ENCODE data around the gene LTBP2.

The LTBP2 gene

GRCh38 chr14:74586681-74587362 is 25.2 kb downstream of the LTBP2 start:
- DNase-seq: no peak

- no peak for DNase-seq
Measured at GRCh38 chr14:74585406-74586335, 26.4 kb downstream of the LTBP2 start.

DNA sequence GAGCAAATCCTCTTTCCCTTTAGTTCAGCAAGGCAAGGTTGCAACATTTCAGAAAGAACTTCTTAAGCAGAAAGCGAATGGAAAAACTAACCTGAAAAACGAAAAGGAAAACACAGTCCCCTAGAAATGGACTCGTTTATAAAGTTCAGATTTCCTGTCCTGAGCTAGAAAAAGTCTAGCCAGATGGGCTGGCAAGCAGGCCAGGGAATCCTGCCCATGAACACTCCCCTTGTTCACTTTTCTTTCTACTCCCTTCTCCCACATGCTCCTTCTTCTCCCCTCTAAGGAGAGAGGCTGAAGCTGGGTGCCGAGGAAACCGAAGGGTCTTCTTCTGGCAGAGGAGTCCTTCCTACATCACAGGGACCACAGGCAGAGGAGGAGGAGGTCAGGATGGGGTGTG is 27.1 kb downstream of the LTBP2 start:
- DNase-seq: no peak

- DNase-seq: no peak
Measured at GRCh38 chr14:74583689-74584434, 28.2 kb downstream of the LTBP2 start.

- no peak for DNase-seq
Measured at GRCh38 chr14:74582910-74583581, 29.0 kb downstream of the LTBP2 start.

DNA sequence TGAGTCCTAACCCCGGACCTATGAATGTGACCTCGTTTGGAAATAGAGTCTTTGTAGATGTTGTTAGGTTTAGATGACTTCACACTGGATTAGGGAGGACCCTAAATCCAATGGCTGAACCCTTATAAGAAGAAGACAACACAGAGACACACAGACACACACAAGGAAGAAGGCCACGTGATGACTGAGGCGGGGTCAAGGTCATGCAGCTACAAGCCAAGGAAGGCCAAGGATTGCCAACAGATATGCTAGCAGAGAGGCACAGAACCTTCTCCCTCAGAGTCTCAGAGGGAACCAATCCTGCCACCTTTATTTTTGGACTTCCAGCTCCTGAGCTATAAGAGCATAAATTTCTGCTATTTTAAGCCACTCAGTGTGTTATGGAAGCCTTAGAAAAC is 31.8 kb downstream of the LTBP2 start:
- DNase-seq: no peak

DNA sequence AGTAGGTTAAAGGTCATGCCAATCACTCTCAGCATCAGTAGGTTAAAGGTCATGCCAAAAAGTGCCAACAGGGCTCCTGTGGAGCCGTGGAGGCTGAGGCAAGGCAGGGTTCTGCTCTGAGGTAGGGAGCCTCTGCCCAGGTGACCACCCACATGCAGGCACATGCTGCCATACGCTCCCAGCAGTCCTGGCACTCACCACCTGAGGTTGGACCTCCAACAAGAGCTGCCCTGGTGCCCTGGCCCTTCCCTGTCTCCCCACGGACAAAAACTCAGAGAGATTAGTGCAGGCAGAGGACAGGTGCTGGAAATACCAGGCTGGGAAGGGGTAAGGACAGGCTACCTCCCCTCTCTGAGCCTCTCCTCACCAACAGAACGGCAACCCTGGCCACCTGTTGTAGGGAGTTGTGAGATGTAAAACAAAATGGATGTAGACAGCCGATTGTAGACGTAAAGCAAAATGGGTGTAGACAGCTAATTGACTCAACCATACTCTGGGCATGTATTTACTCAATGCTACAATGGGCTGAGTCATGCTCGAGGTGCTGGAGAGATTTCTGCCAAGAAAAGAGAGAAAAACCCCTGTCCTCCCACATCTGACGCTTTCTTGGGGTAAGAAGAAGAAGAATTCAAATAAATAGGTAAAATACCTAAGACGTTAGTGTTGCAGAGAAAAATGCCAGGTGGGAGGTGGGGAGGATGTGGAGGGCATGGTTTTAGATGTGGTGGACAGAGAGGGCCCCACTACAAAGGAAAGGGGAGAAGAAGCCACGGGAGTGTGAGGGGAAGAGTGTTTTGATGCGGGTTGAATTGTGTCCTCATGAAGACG is 32.4 kb downstream of the LTBP2 start:
- DNase-seq: no peak

- DNase-seq: no peak
Measured at GRCh38 chr14:74578479-74578878, 33.6 kb downstream of the LTBP2 start.

DNA sequence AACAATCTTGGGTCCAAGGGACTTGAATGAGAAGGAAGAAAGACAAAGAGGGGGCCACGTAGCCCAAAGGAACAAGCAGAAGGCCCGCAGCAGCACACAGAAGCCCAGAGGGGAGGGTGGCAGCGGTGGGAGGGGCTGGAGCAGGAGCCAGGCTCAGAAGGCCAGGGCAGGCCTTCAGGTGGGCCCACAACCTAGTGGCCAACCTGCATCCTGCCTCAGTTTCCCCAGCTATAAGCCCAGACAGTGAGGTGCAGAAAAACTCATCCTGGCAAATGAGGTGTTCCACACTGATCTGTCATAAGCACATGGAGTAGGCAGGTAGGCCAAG is 34.1 kb downstream of the LTBP2 start:
- DNase-seq: no peak

DNA sequence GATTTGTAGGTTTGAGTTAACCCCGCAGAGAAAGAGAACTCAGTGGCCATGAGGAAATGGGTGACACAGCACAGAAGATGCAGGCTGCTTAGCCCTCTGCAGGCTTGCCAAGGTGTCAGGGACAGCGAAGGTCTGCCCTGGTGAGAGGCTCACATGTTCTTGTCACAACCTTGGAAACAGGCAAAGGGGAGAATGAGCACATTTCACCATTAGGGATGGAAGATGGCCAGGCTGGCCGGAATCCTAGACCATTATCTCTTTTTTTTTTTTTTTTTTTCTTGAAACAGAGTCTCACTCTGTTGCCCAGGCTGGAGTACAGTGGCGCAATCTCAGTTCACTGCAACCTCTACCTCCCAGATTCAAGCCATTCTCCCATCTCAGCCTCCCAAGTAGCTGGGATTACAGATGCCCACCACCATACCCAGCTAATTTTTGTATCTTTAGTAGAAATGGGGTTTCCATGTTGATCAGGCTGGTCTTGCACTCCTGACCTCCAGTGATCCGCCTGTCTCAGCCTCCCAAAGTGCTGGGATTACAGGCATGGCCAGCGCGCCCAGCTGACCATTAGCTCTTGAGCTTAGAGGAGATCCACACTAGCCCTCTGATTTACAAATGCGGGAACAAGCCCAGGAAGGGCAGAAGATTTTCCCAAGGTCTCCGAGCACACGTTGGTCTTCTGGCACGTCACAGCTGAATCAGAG is 34.6 kb downstream of the LTBP2 start:
- no peak for DNase-seq

DNA sequence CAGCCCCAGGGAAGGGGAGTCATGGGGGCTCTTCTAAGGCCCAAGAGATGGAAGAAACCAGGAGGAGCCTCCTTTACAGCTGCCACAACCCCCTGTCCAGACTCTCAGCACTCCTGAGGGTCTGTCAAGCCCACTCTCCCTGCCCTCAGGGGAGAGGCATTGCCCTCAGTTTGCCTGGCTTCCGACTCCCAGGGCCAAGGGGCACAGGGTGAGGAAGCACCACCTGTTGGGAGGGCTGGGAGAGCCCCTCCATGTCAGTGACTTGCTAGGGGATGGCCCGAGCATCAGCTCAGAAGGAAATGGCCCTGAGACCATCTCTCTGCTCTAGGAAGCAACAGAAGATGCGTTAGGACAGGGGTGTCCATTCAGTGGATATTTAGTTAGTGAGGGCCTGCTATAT is 36.1 kb downstream of the LTBP2 start:
- DNase-seq: no peak

- no peak for DNase-seq
Measured at GRCh38 chr14:74575507-74575906, 36.5 kb downstream of the LTBP2 start.

DNA sequence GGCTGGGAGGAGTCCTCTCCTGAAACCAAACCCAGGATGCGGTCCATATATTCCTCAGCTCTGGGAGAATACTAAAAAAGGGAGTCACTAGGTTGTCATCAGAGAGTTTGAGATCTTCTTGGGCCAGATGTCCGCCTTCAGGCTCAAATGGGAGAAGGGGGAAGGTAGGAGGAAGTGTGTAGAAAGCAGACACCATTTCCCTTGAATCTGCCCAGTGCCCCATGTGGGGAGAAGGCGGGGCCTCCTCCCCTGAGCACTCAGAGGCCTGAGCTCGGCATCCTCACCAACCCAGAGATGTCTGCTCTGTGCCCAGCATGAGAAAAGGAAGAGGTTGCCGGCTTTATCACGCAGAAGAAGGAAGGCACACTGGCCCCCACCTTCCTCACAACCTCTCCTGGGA is 37.3 kb downstream of the LTBP2 start:
- no peak for DNase-seq

DNA sequence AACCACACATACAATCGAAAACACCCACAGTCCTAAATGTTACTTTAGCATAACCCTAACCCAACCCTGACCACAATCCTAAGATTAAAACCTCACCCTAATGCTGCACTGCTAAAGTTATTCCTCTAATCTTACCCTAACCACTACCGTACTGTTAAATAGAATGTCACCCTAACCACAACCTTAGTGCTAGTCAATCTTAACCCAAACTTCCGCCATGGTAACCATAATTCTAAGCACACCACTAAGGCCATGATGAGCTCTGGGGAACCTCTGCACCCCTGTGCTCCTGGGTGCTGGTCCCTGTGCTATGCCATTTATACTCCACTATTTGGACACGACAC is 38.0 kb downstream of the LTBP2 start:
- DNase-seq: no peak

- no peak for DNase-seq
Measured at GRCh38 chr14:74573421-74574089, 38.5 kb downstream of the LTBP2 start.

- DNase-seq: no peak
Measured at GRCh38 chr14:74572726-74573301, 39.2 kb downstream of the LTBP2 start.

DNA sequence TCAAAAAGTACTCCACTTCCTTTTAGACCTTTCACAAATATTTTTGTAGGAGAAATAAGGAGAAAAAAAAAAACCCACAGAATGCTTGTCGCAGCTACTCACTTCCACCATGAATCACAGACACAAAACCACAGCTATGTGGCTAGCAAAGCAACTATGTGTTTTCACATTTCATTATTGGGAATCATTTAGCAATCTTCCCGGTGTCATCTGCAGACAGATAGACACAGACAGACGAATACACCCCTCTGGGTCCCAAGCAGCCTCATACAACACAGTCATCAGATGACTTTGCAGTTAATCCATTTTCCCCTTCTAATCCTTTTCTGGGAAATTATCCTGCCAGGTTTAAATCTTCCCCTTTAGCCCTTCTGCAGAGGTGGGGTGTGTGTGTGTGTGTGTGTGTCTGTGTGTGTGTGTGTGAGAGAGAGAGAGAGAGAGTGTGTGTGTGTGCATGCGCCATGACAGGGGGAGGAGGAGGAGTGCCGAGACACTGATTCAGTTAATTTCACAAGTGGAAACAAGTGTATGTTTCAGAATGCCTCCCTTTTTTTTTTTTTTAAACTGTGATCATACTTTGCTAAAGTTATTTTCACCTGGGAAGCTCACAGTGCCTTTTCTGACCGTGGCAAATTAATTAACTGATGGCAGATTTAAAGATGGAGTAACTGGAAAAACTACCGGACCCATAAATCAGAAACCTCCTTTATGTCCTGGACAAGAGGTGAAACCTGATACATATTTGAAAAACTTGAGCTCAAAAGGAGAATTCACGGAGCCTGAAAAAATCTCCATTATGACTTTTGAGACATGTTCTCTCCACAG is 39.9 kb downstream of the LTBP2 start:
- no peak for DNase-seq

DNA sequence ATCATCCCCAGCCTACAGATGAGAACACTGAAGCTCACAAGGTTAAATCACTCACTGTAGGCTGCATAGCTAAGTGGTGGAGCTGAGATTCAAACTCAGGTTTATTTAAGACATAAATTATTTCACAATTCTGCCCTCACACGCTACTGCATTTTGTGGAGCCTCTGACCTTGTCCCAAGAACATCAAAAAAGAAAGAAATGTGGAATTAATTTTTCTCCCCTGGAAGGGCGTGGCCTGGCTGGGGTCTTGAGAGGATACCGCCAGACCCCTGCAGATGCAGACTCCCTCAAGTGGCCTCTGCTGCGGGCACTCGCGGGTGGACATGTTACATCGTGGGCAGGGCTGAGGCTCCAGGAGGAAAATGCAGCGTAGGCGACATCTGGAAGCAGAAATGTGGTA is 40.6 kb downstream of the LTBP2 start:
- no peak for DNase-seq

DNA sequence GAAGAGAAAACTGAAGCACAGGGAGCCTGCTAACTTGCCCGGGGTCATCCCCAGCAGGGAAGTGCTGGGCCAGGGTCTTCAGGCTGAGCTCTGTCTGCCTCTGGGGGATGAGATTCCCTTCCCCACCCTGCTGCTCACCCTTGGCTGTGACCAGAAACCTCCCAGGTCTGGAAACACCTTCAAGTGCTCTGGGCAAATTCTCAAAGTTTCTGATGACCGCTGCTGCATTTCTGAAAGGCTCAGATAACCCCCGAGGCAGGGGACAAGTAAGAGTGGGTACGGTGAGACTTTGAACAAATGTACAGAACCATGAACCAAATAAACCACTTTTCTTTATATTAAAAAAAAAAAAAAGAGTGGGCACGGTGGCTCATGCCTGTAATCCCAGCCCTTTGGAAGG is 41.3 kb downstream of the LTBP2 start:
- no peak for DNase-seq

Data from activated CD8-positive, alpha-beta memory T cell treated with anti-CD3 and anti-CD28 coated beads, Interleukin-2, amount 50 U/mL, for 4 hours (primary cell).